IMR-90 (cell line): ENCODE measurements around the gene CIT. TPM values are rescaled to one million over a fixed set of nuclear protein-coding genes. Genes with fewer than 3 reads are reported as not detected.

Experiments
- ATAC-seq: fragments of 200-7000 bp; cut with Tn5 transposase; 2 replicates; pipeline ENCODE4 v1.9.1; 2020; ENCODE audit warnings: low read depth, mild to moderate bottlenecking, moderate library complexity
- BruUV-seq: library from RNA; stranded (reverse); fragments of 400-500 nt; replicated peaks from 2 replicates; lab custom pipeline; 2021; lab: Mats Ljungman, UMichigan
- CTCF ChIA-PET: fragments of 300-600 bp; formaldehyde crosslinking; extraction: SDS; loops from one replicate; lab custom pipeline; 2021; ENCODE audit warnings: antibody characterized with exemption; lab: Yijun Ruan, JAX
- POLR2A ChIA-PET: fragments of 300-600 bp; sonication (Branson Sonifier 250); formaldehyde crosslinking; loops from one replicate; lab custom pipeline; 2022; ENCODE audit warnings: antibody characterized with exemption; ENCODE audit not compliant: unreplicated experiment; lab: Charles Lee
- DNase-seq: peaks from one replicate; pipeline ENCODE4 v3.0.0; 2013
- H2AFZ ChIP-seq: replicated peaks from 2 replicates; pipeline ENCODE3; 2013; ENCODE audit warnings: low read length, mild to moderate bottlenecking; ENCODE audit not compliant: poor library complexity
- H2AK5ac ChIP-seq: 2 replicates; pipeline ENCODE4 v1.6.1; 2013; ENCODE audit warnings: low read depth, low read length, inconsistent platforms
- H2AK9ac ChIP-seq: replicated peaks from 2 replicates; pipeline ENCODE3; 2013; ENCODE audit warnings: mild to moderate bottlenecking, low read depth, low read length, moderate library complexity; ENCODE audit not compliant: poor library complexity
- H2BK120ac ChIP-seq: 2 replicates; pipeline ENCODE4 v1.6.1; 2013; ENCODE audit warnings: low read depth, low read length, inconsistent platforms
- H2BK15ac ChIP-seq: 3 replicates; pipeline ENCODE4 v1.6.1; 2013; ENCODE audit warnings: low read depth, low read length, inconsistent platforms
- H2BK20ac ChIP-seq: 2 replicates; pipeline ENCODE4 v1.6.1; 2013; ENCODE audit warnings: low read depth, mild to moderate bottlenecking, inconsistent platforms, low read length, moderate library complexity
- H2BK5ac ChIP-seq: 2 replicates; pipeline ENCODE4 v1.6.1; 2013; ENCODE audit warnings: mild to moderate bottlenecking, low read depth, low read length, inconsistent platforms; ENCODE audit not compliant: poor library complexity, severe bottlenecking
- H3K14ac ChIP-seq: replicated peaks from 2 replicates; pipeline ENCODE4 v1.6.1; 2013; ENCODE audit warnings: low read depth, low read length, inconsistent platforms
- H3K18ac ChIP-seq: 2 replicates; pipeline ENCODE4 v1.6.1; 2013; ENCODE audit warnings: low read depth, low read length, control low read depth
- H3K23ac ChIP-seq: 2 replicates; pipeline ENCODE4 v1.6.1; 2013; ENCODE audit warnings: low read depth, low read length, inconsistent platforms
- H3K27ac ChIP-seq: 2 replicates; pipeline ENCODE4 v1.5.1; 2013; ENCODE audit warnings: mild to moderate bottlenecking, control low read depth, low read length; ENCODE audit not compliant: insufficient read depth
- H3K27me3 ChIP-seq: 2 replicates; pipeline ENCODE4 v1.6.1; 2013; ENCODE audit warnings: low read length; ENCODE audit not compliant: control insufficient read depth, insufficient read depth
- H3K36me3 ChIP-seq: 2 replicates; pipeline ENCODE4 v1.6.1; 2013; ENCODE audit warnings: low read length, mixed read lengths; ENCODE audit not compliant: control insufficient read depth, insufficient read depth
- H3K4ac ChIP-seq: 2 replicates; pipeline ENCODE4 v1.6.1; 2013; ENCODE audit warnings: low read depth, low read length, inconsistent platforms
- H3K4me1 ChIP-seq: 2 replicates; pipeline ENCODE4 v1.6.1; 2013; ENCODE audit warnings: low read length, mixed read lengths; ENCODE audit not compliant: control insufficient read depth, insufficient read depth
- H3K4me2 ChIP-seq: 2 replicates; pipeline ENCODE4 v1.6.1; 2013; ENCODE audit warnings: low read depth, mild to moderate bottlenecking, control low read depth, low read length, moderate library complexity
- H3K4me3 ChIP-seq: 2 replicates; pipeline ENCODE4 v1.5.1; 2013; ENCODE audit warnings: low read depth, mild to moderate bottlenecking, control low read depth, low read length, moderate library complexity; ENCODE audit not compliant: insufficient read depth
- H3K56ac ChIP-seq: 2 replicates; pipeline ENCODE4 v1.6.1; 2013; ENCODE audit warnings: low read length, inconsistent platforms; ENCODE audit not compliant: insufficient read depth; ENCODE audit errors: extremely low read depth
- H3K79me1 ChIP-seq, 2 experiments: 2 replicates each; pipeline ENCODE4 v1.6.1; 2013; ENCODE audit warnings: low read length in 2 of 2, inconsistent platforms in 1 of 2, low read depth in 1 of 2
- H3K9ac ChIP-seq: 2 replicates; pipeline ENCODE4 v1.6.1; 2013; ENCODE audit warnings: low read depth, low read length, control low read depth
- H3K9me1 ChIP-seq: 2 replicates; pipeline ENCODE4 v1.6.1; 2013; ENCODE audit warnings: low read length, inconsistent platforms; ENCODE audit not compliant: insufficient read depth
- H3K9me3 ChIP-seq: 2 replicates; pipeline ENCODE4 v1.6.1; 2013; ENCODE audit warnings: low read length; ENCODE audit not compliant: control insufficient read depth, insufficient read depth
- H4K20me1 ChIP-seq: 2 replicates; pipeline ENCODE4 v1.6.1; 2013; ENCODE audit warnings: low read length, inconsistent platforms; ENCODE audit not compliant: insufficient read depth
- H4K5ac ChIP-seq: 2 replicates; pipeline ENCODE4 v1.6.1; 2013; ENCODE audit warnings: mild to moderate bottlenecking, low read depth, low read length, control low read depth
- H4K8ac ChIP-seq, 2 experiments: 2 replicates each; pipeline ENCODE4 v1.6.1; 2013; ENCODE audit warnings: low read depth in 2 of 2, low read length in 2 of 2, control low read depth in 1 of 2, inconsistent platforms in 1 of 2
- H4K91ac ChIP-seq: 2 replicates; pipeline ENCODE4 v1.6.1; 2013; ENCODE audit warnings: low read depth, low read length, inconsistent platforms; ENCODE audit not compliant: insufficient read depth
- BHLHE40 ChIP-seq: fragments of 150-350 bp; IDR thresholded peaks from 2 replicates; pipeline ENCODE4 v1.6.1; 2016; ENCODE audit warnings: mild to moderate bottlenecking, low read depth, low read length
- CEBPB ChIP-seq: IDR thresholded peaks from 2 replicates; pipeline ENCODE4 v1.6.1; 2012; ENCODE audit warnings: low read depth, low read length, improper control_type of control experiment
- CHD1 ChIP-seq: IDR thresholded peaks from 2 replicates; pipeline ENCODE4 v1.6.1; 2012; ENCODE audit warnings: low read depth, low read length, improper control_type of control experiment
- FOS ChIP-seq: fragments of 150-350 bp; IDR thresholded peaks from 2 replicates; pipeline ENCODE4 v1.6.1; 2016; ENCODE audit warnings: low read depth, low read length
- MAFK ChIP-seq: IDR thresholded peaks from 2 replicates; pipeline ENCODE4 v1.6.1; 2012; ENCODE audit warnings: low read depth, low read length, improper control_type of control experiment
- MAZ ChIP-seq: IDR thresholded peaks from 2 replicates; pipeline ENCODE4 v1.6.1; 2012; ENCODE audit warnings: low read depth, mild to moderate bottlenecking, low read length, improper control_type of control experiment, moderate library complexity, borderline replicate concordance
- MXI1 ChIP-seq: IDR thresholded peaks from 2 replicates; pipeline ENCODE4 v1.6.1; 2012; ENCODE audit warnings: low read depth, mild to moderate bottlenecking, low read length, moderate library complexity, borderline replicate concordance
- NFE2L2 ChIP-seq: fragments of 150-350 bp; IDR thresholded peaks from 2 replicates; pipeline ENCODE4 v1.6.1; 2016; ENCODE audit warnings: low read depth, mild to moderate bottlenecking, low read length
- POLR2A ChIP-seq: IDR thresholded peaks from 2 replicates; pipeline ENCODE4 v1.6.1; 2012; ENCODE audit warnings: mild to moderate bottlenecking, low read depth, low read length
- RAD21 ChIP-seq: IDR thresholded peaks from 2 replicates; pipeline ENCODE4 v1.6.1; 2012; ENCODE audit warnings: low read length, improper control_type of control experiment
- RCOR1 ChIP-seq: IDR thresholded peaks from 2 replicates; pipeline ENCODE4 v1.6.1; 2012; ENCODE audit warnings: mild to moderate bottlenecking, low read length, improper control_type of control experiment; ENCODE audit not compliant: insufficient replicate concordance
- RFX5 ChIP-seq: IDR thresholded peaks from 2 replicates; pipeline ENCODE4 v1.8.0; 2012; ENCODE audit warnings: low read depth, mild to moderate bottlenecking, low read length, moderate library complexity
- WGBS, 2 experiments: methylation state at CpG; one replicate each; pipeline versions ENCODE4 v1.1.5 to v1.1.7; 2013; ENCODE audit warnings: missing lambda C conversion rate in 2 of 2; ENCODE audit not compliant: insufficient read length in 1 of 2; ENCODE audit errors: extremely low coverage in 2 of 2; 5-methylcytosine and 5-hydroxymethylcytosine counted together
- dilution Hi-C: fragments of 300-500 bp; cut with HindIII; formaldehyde crosslinking; loops from one replicate; pipeline ENCODE4 v1.14.3; 2018; ENCODE audit warnings: low sequenced_read_pairs; ENCODE audit not compliant: unreplicated experiment
- in situ Hi-C: fragments of 300-500 bp; cut with MboI; formaldehyde crosslinking; loops from 3 replicates; pipeline ENCODE4 v1.14.3; 2019; ENCODE audit warnings: low sequenced_read_pairs, inconsistent platforms, mixed read lengths
- intact Hi-C: fragments of 100-400 bp; cut with micrococcal nuclease; formaldehyde crosslinking; loops from 2 replicates; pipeline ENCODE4 v1.10.0; 2022
- polyA plus RNA-seq, 3 experiments: library from polyadenylated mRNA; depleted of rRNA; stranded (reverse); fragments of >200 nt; gene quantifications; 2 replicates each; pipeline ENCODE4 v1.2.3, GENCODE V29; 2012; ENCODE audit warnings: low replicate concordance in 1 of 3
- total RNA-seq: library from RNA; depleted of rRNA; stranded (reverse); fragments of >200 nt; gene quantifications from 2 replicates; pipeline ENCODE4 v1.2.3, GENCODE V29; 2012
- TF ChIP-seq, protein P1 (sequence below): fragments of 150-350 bp; IDR thresholded peaks from 2 replicates; pipeline ENCODE4 v1.6.1; 2016; ENCODE audit warnings: low read depth, mild to moderate bottlenecking, low read length, moderate library complexity, borderline replicate concordance
- TF ChIP-seq, protein P2 (sequence below): conservative IDR thresholded peaks from 2 replicates; pipeline ENCODE4 v1.5.1; 2012; ENCODE audit warnings: mild to moderate bottlenecking, low read depth, low read length, improper control_type of control experiment
- TF ChIP-seq, protein P3 (sequence below): fragments of 150-350 bp; IDR thresholded peaks from 2 replicates; pipeline ENCODE4 v1.6.1; 2017; ENCODE audit warnings: mild to moderate bottlenecking, antibody characterized with exemption, low read length, low read depth

CIT gene
- total and polyA plus RNA-seq, 2 of the 4 experiments (the other 2 are of a cell fraction), result 13.1 to 21.0 TPM

DNA sequence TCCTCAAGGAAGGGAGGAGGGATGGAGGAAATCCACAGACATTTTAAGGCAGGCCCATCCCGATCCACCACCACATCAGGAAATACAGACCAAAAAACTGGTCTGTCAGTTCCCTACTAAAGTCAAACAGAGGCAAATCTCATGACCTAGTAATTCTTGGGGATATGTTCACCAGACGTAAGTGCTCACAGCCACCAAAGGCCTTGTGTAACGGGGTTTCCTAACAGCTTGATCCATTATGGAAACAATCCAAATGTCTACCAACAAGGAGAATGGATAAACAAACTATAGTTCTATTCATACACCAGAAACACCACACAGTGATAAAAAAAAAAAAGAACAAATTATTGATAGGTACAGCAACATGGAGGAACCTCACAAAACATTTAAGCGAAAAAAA, 136.3 kb downstream of the CIT start:
- H3K9ac ChIP-seq, result no peak overlapping the region
- no peak overlapping the region for H3K14ac ChIP-seq
- peaks cover 3% of the 10 kb centered on the region; the same call in 1 of the 2 replicates for H3K9me3 ChIP-seq
- H3K36me3 ChIP-seq, result peaks cover 4% of the 10 kb centered on the region
- no peak overlapping the region for H4K8ac ChIP-seq
- no peak overlapping the region for H2BK5ac ChIP-seq
- H2BK15ac ChIP-seq, result no peak overlapping the region
- no peak overlapping the region for H3K4ac ChIP-seq
- dilution Hi-C loops, result no loop called here
- no peaks in the 10 kb centered on the region for H3K79me1 ChIP-seq
- no peak overlapping the region for H2BK120ac ChIP-seq
- H3K4me3 ChIP-seq, result no peak overlapping the region
- H3K4me2 ChIP-seq, result no peak overlapping the region
- H3K18ac ChIP-seq, result no peak overlapping the region
- no peak for ATAC-seq
- intact Hi-C loops, result no loop called here
- H2AFZ ChIP-seq, result no peak overlapping the region
- DNase-seq, result no peak
- no peak for TF ChIP-seq CEBPB
- TF ChIP-seq, protein P1, sequence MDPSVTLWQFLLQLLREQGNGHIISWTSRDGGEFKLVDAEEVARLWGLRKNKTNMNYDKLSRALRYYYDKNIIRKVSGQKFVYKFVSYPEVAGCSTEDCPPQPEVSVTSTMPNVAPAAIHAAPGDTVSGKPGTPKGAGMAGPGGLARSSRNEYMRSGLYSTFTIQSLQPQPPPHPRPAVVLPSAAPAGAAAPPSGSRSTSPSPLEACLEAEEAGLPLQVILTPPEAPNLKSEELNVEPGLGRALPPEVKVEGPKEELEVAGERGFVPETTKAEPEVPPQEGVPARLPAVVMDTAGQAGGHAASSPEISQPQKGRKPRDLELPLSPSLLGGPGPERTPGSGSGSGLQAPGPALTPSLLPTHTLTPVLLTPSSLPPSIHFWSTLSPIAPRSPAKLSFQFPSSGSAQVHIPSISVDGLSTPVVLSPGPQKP, result no peak
- no peak for TF ChIP-seq RFX5
- TF ChIP-seq, protein P2, sequence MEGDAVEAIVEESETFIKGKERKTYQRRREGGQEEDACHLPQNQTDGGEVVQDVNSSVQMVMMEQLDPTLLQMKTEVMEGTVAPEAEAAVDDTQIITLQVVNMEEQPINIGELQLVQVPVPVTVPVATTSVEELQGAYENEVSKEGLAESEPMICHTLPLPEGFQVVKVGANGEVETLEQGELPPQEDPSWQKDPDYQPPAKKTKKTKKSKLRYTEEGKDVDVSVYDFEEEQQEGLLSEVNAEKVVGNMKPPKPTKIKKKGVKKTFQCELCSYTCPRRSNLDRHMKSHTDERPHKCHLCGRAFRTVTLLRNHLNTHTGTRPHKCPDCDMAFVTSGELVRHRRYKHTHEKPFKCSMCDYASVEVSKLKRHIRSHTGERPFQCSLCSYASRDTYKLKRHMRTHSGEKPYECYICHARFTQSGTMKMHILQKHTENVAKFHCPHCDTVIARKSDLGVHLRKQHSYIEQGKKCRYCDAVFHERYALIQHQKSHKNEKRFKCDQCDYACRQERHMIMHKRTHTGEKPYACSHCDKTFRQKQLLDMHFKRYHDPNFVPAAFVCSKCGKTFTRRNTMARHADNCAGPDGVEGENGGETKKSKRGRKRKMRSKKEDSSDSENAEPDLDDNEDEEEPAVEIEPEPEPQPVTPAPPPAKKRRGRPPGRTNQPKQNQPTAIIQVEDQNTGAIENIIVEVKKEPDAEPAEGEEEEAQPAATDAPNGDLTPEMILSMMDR, result no peak
- TF ChIP-seq, protein P3, sequence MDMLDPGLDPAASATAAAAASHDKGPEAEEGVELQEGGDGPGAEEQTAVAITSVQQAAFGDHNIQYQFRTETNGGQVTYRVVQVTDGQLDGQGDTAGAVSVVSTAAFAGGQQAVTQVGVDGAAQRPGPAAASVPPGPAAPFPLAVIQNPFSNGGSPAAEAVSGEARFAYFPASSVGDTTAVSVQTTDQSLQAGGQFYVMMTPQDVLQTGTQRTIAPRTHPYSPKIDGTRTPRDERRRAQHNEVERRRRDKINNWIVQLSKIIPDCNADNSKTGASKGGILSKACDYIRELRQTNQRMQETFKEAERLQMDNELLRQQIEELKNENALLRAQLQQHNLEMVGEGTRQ, result no peak
- TF ChIP-seq MAFK, result no peak
- no peak for TF ChIP-seq NFE2L2
- no peak for TF ChIP-seq BHLHE40
- TF ChIP-seq MXI1, result no peak
- no peak for TF ChIP-seq RAD21
- TF ChIP-seq FOS, result no peak
- TF ChIP-seq CHD1, result no peak
- TF ChIP-seq MAZ, result no peak
- no peak for TF ChIP-seq RCOR1
- TF ChIP-seq POLR2A, result no peak
- ChIA-PET CTCF (no interaction called here), POLR2A (no interaction called here)
- no peak overlapping the region for H3K23ac ChIP-seq
- H2BK20ac ChIP-seq, result no peak overlapping the region
- in situ Hi-C loops, result no loop called here
- no peaks in the 10 kb centered on the region for H4K20me1 ChIP-seq
- BruUV-seq, result no TSS peak
- no peaks in the 10 kb centered on the region for H3K27me3 ChIP-seq
- no peak overlapping the region for H2AK5ac ChIP-seq
- no peaks in the 10 kb centered on the region for H3K9me1 ChIP-seq
- no peak overlapping the region for H3K27ac ChIP-seq
- no CpG with 5 or more reads among the region's 4 CpGs for WGBS, 2 experiments
- H3K56ac ChIP-seq, result no peak overlapping the region
- H3K4me1 ChIP-seq, result no peaks in the 10 kb centered on the region
- no peak overlapping the region for H4K5ac ChIP-seq
- no peak overlapping the region for H4K91ac ChIP-seq
- H2AK9ac ChIP-seq, result no peak overlapping the region
